Measurements from ENCODE around the gene SLC16A2. TPM values are rescaled to one million over a fixed set of nuclear protein-coding genes. Genes with fewer than 3 reads are reported as not detected.

SLC16A2 gene
- total and polyA plus RNA-seq, 10 of the 15 experiments (the other 5 are each of a cell fraction or from before 2014, with no cell fraction given) = 0.08 to 0.13 TPM; not detected in 8

DNA sequence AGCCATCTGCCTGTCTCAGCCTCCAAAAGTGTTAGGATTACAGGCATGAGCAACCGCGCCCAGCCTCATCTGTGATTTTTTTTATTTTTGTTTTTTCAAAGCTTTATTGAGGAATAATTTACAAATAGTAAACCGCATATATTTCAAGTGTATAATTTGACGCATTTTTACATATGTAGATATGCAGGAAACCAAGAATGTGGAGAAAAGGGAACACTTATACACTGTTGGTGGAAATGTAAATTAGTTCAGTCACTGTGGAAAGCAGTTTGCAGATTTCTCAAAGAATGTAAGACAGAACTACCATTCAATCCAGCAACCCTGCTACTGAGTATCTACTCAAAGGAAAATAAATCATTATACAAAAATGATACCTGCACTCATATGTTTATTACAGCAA is 85.9 kb downstream of the SLC16A2 start:
- H2AFZ ChIP-seq (ENCODE audit: control insufficient read depth, low read depth, low read length) = no peak overlapping the region

More for the DNA sequence above, 85.9 kb downstream of the SLC16A2 start:
- Histone ChIP-seq H3K4me3 (no peak overlapping the region), H3K27ac (ENCODE audit: control insufficient read depth, insufficient read depth) (no peak overlapping the region), H4K20me1 (ENCODE audit: control insufficient read depth, insufficient read depth) (no peaks in the 10 kb centered on the region), H3K9ac (ENCODE audit: control insufficient read depth, insufficient read depth, low read length) (no peak overlapping the region), H3K36me3 (ENCODE audit: control insufficient read depth in 2 of 2, insufficient read depth in 2 of 2, low read length in 1 of 2) (no peaks in the 10 kb centered on the region), H3K9me3 (replicated peaks; ENCODE audit: control insufficient read depth, insufficient read depth, low read length) (no peaks in the 10 kb centered on the region), H3K4me2 (ENCODE audit: control insufficient read depth, insufficient read depth) (no peak overlapping the region), H3K79me2 (ENCODE audit: control insufficient read depth, insufficient read depth, low read length) (no peaks in the 10 kb centered on the region), H3K4me1 (ENCODE audit: control insufficient read depth, insufficient read depth, low read length) (peaks cover 6% of the 10 kb centered on the region; the same call in 1 of the 2 replicates), H3K27me3 (replicated peaks in 1 of 2; ENCODE audit: control insufficient read depth in 2 of 2, insufficient read depth in 2 of 2, low read length in 1 of 2) (no peaks in the 10 kb centered on the region)
- in situ Hi-C loops (cut with MboI) = no loop called here
- BruUV-seq (replicated peaks) = no TSS peak
- no peak for DNase-seq (ENCODE audit: low read depth, low spot score)
- POLR2A ChIA-PET = no interaction called here
- TF ChIP-seq MYC (IDR thresholded peaks at IDR 0.05; ENCODE audit: insufficient read depth, insufficient read length, insufficient replicate concordance, low read length, severe bottlenecking) = no peak
- no peak for TF ChIP-seq CHD2 (IDR thresholded peaks at IDR 0.05; ENCODE audit: borderline replicate concordance, low read depth, low read length)
- TF ChIP-seq SIN3A (IDR thresholded peaks at IDR 0.05; ENCODE audit: low read depth, low read length) = no peak
- no peak for TF ChIP-seq NR2F1 (conservative IDR thresholded peaks at IDR 0.05)
- TF ChIP-seq ESRRA (IDR thresholded peaks at IDR 0.05; ENCODE audit: low read length) = no peak
- TF ChIP-seq, protein P1, sequence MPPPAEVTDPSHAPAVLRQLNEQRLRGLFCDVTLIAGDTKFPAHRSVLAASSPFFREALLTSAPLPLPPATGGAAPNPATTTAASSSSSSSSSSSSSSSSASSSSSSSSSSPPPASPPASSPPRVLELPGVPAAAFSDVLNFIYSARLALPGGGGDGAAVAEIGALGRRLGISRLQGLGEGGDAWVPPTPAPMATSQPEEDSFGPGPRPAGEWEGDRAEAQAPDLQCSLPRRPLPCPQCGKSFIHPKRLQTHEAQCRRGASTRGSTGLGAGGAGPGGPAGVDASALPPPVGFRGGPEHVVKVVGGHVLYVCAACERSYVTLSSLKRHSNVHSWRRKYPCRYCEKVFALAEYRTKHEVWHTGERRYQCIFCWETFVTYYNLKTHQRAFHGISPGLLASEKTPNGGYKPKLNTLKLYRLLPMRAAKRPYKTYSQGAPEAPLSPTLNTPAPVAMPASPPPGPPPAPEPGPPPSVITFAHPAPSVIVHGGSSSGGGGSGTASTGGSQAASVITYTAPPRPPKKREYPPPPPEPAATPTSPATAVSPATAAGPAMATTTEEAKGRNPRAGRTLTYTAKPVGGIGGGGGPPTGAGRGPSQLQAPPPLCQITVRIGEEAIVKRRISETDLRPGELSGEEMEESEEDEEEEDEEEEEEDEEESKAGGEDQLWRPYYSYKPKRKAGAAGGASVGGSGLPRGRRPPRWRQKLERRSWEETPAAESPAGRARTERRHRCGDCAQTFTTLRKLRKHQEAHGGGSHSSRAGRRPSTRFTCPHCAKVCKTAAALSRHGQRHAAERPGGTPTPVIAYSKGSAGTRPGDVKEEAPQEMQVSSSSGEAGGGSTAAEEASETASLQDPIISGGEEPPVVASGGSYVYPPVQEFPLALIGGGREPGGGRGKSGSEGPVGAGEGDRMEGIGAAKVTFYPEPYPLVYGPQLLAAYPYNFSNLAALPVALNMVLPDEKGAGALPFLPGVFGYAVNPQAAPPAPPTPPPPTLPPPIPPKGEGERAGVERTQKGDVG (CRISPR knock-in tag; IDR thresholded peaks at IDR 0.05) = no peak
- TF ChIP-seq, protein P2, sequence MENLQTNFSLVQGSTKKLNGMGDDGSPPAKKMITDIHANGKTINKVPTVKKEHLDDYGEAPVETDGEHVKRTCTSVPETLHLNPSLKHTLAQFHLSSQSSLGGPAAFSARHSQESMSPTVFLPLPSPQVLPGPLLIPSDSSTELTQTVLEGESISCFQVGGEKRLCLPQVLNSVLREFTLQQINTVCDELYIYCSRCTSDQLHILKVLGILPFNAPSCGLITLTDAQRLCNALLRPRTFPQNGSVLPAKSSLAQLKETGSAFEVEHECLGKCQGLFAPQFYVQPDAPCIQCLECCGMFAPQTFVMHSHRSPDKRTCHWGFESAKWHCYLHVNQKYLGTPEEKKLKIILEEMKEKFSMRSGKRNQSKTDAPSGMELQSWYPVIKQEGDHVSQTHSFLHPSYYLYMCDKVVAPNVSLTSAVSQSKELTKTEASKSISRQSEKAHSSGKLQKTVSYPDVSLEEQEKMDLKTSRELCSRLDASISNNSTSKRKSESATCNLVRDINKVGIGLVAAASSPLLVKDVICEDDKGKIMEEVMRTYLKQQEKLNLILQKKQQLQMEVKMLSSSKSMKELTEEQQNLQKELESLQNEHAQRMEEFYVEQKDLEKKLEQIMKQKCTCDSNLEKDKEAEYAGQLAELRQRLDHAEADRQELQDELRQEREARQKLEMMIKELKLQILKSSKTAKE (IDR thresholded peaks at IDR 0.05; ENCODE audit: low read depth, poor library complexity, severe bottlenecking) = no peak
- no peak for TF ChIP-seq ASH2L (IDR thresholded peaks at IDR 0.05; ENCODE audit: borderline replicate concordance, low read depth)
- TF ChIP-seq WRNIP1 (IDR thresholded peaks at IDR 0.05; ENCODE audit: borderline replicate concordance, low read depth, low read length) = no peak
- TF ChIP-seq, protein P3, sequence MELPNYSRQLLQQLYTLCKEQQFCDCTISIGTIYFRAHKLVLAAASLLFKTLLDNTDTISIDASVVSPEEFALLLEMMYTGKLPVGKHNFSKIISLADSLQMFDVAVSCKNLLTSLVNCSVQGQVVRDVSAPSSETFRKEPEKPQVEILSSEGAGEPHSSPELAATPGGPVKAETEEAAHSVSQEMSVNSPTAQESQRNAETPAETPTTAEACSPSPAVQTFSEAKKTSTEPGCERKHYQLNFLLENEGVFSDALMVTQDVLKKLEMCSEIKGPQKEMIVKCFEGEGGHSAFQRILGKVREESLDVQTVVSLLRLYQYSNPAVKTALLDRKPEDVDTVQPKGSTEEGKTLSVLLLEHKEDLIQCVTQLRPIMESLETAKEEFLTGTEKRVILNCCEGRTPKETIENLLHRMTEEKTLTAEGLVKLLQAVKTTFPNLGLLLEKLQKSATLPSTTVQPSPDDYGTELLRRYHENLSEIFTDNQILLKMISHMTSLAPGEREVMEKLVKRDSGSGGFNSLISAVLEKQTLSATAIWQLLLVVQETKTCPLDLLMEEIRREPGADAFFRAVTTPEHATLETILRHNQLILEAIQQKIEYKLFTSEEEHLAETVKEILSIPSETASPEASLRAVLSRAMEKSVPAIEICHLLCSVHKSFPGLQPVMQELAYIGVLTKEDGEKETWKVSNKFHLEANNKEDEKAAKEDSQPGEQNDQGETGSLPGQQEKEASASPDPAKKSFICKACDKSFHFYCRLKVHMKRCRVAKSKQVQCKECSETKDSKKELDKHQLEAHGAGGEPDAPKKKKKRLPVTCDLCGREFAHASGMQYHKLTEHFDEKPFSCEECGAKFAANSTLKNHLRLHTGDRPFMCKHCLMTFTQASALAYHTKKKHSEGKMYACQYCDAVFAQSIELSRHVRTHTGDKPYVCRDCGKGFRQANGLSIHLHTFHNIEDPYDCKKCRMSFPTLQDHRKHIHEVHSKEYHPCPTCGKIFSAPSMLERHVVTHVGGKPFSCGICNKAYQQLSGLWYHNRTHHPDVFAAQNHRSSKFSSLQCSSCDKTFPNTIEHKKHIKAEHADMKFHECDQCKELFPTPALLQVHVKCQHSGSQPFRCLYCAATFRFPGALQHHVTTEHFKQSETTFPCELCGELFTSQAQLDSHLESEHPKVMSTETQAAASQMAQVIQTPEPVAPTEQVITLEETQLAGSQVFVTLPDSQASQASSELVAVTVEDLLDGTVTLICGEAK (IDR thresholded peaks at IDR 0.05; ENCODE audit: borderline replicate concordance) = no peak
- TF ChIP-seq NFXL1 (IDR thresholded peaks at IDR 0.05; ENCODE audit: borderline replicate concordance) = no peak
- no peak for TF ChIP-seq MXI1 (IDR thresholded peaks at IDR 0.05; ENCODE audit: low read depth, low read length)
- SMC1A ChIA-PET (ENCODE audit: uncharacterized antibody, unreplicated experiment) = no interaction called here
- CTCF ChIA-PET = no interaction called here
- FAIRE-seq = no peak
- 30% methylated on average over 4 of the region's 4 CpGs for WGBS (ENCODE audit: insufficient coverage, insufficient replicate concordance, low lambda C conversion rate, missing lambda C conversion rate)
- RAD21 ChIA-PET (ENCODE audit: unreplicated experiment) = no interaction called here
- intact Hi-C loops (cut with micrococcal nuclease; ENCODE audit: unreplicated experiment) = no loop called here
- ATAC-seq = no peak
